A673 (cell line): ENCODE results near the gene QKI.

Source experiments
- CTCF ChIP-seq: fragments of 300-800, 200-600 bp; sonication (generic); conservative IDR thresholded peaks from 2 replicates; pipeline ENCODE4 v1.5.1; 2017; ENCODE audit warnings: low read depth, mild to moderate bottlenecking, antibody characterized with exemption, low read length, moderate library complexity, mixed read lengths
- EZH2 ChIP-seq: fragments of 200-600 bp; sonication (generic); IDR thresholded peaks from 2 replicates; pipeline ENCODE4 v1.6.1; 2017; ENCODE audit warnings: borderline replicate concordance, low read depth, mild to moderate bottlenecking, mixed read lengths, antibody characterized with exemption, low read length; ENCODE audit not compliant: poor library complexity, severe bottlenecking

DNA sequence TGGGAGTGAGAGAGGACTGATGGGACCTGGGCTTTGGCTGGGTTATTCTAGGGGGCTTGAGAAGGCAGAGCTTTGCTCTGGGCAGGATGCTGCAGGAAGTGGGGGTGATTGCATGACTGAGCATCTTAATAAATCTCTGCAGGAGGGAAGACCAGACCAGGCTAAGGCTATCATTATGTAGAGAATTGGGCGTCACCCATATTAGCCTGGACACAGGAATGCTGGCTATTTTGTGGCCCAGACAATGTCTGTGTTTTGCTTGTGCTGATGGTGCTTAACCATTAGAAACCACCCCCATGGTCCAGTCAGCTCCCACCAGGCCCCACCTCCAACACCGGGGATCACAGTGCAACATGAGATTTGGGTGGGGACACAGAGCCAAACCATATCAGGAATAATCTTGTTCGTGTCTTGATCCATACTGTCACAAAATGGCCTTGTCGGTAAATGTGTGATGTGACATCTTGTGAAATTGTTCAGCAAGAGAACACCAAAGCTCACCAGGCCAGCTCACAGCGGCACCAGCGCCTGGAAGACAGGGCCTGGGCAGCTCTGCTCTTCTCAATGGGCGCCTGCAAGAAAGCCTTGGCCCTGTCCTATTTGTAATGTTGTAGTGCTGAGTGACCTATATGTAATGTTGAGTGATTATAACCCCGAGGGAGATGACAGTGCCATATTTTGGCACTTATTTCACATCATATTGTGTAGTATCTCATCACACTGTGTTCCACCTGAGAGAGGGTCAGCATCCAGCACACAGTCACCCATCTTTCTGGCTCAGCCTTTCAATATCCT is 211.8 kb downstream of the QKI start:
- TF ChIP-seq CTCF (no peak), EZH2 (no peak)
